ENCODE measurements around the gene TPI1.

GRCh38 chr12:6818645-6819044, 48.7 kb upstream of the TPI1 start:
- TF ChIP-seq POLR2AphosphoS5 (IDR thresholded peaks at IDR 0.05; ENCODE audit: borderline replicate concordance, low read depth, low read length), result no peak
- no peak for TF ChIP-seq EZH2 (IDR thresholded peaks at IDR 0.05)

Measured in SK-N-MC (cell line).